ENCODE data around the gene ZBTB25.
A peak's percentile ranks its signal among the peaks of the same experiment; 100 is the strongest.

Gene ZBTB25

GRCh38 chr14:64463195-64463594 lies 40.4 kb downstream of the ZBTB25 start:
- no peak overlapping the region for H2AFZ ChIP-seq (ENCODE audit: low read length, unreplicated experiment)
- H3K4me3 ChIP-seq (ENCODE audit: low read depth, low read length): no peak overlapping the region
- H3K79me2 ChIP-seq (ENCODE audit: control insufficient read depth, insufficient read depth, low read length, unreplicated experiment): no peaks in the 10 kb centered on the region
- peaks cover 11% of the 10 kb centered on the region; the same call in 1 of the 2 replicates for H3K36me3 ChIP-seq (ENCODE audit: insufficient read depth, low read length)
- H3K4me1 ChIP-seq (ENCODE audit: control insufficient read depth, insufficient read depth, low read length, unreplicated experiment): peaks cover 6% of the 10 kb centered on the region
- no peaks in the 10 kb centered on the region for H3K27me3 ChIP-seq (ENCODE audit: insufficient read depth, low read length)
- H3K27ac ChIP-seq (ENCODE audit: low read depth, low read length): no peak overlapping the region

- Histone ChIP-seq H2AFZ (ENCODE audit: low read length, unreplicated experiment) (no peak overlapping the region), H3K27ac (ENCODE audit: low read depth, low read length) (no peak overlapping the region), H3K79me2 (ENCODE audit: control insufficient read depth, insufficient read depth, low read length, unreplicated experiment) (no peaks in the 10 kb centered on the region), H3K27me3 (ENCODE audit: insufficient read depth, low read length) (no peaks in the 10 kb centered on the region), H3K4me1 (ENCODE audit: control insufficient read depth, insufficient read depth, low read length, unreplicated experiment) (peaks cover 5% of the 10 kb centered on the region), H3K36me3 (ENCODE audit: insufficient read depth, low read length) (peaks cover 13% of the 10 kb centered on the region; the same call in 1 of the 2 replicates), H3K4me3 (ENCODE audit: low read depth, low read length) (no peak overlapping the region)
These were observed 42.4 kb downstream of the ZBTB25 start for GRCh38 chr14:64461221-64461620.

- no peaks in the 10 kb centered on the region for H3K4me1 ChIP-seq (ENCODE audit: control insufficient read depth, insufficient read depth, low read length, unreplicated experiment)
- H3K36me3 ChIP-seq (ENCODE audit: insufficient read depth, low read length): peaks cover 13% of the 10 kb centered on the region; the same call in 1 of the 2 replicates
- no peak overlapping the region for H3K27ac ChIP-seq (ENCODE audit: low read depth, low read length)
- H3K4me3 ChIP-seq (ENCODE audit: low read depth, low read length): no peak overlapping the region
- H2AFZ ChIP-seq (ENCODE audit: low read length, unreplicated experiment): no peak overlapping the region
- H3K27me3 ChIP-seq (ENCODE audit: insufficient read depth, low read length): no peaks in the 10 kb centered on the region
- H3K79me2 ChIP-seq (ENCODE audit: control insufficient read depth, insufficient read depth, low read length, unreplicated experiment): no peaks in the 10 kb centered on the region
These were observed 44.1 kb downstream of the ZBTB25 start for GRCh38 chr14:64459405-64460136.

- Histone ChIP-seq H2AFZ (ENCODE audit: low read length, unreplicated experiment) (no peak overlapping the region), H3K27ac (ENCODE audit: low read depth, low read length) (no peak overlapping the region), H3K36me3 (ENCODE audit: insufficient read depth, low read length) (peaks cover 32% of the 10 kb centered on the region), H3K4me3 (ENCODE audit: low read depth, low read length) (no peak overlapping the region), H3K27me3 (ENCODE audit: insufficient read depth, low read length) (no peaks in the 10 kb centered on the region), H3K79me2 (ENCODE audit: control insufficient read depth, insufficient read depth, low read length, unreplicated experiment) (no peaks in the 10 kb centered on the region), H3K4me1 (ENCODE audit: control insufficient read depth, insufficient read depth, low read length, unreplicated experiment) (no peaks in the 10 kb centered on the region)
These were observed 49.0 kb downstream of the ZBTB25 start for GRCh38 chr14:64454671-64455070.

GRCh38 chr14:64450255-64450654 lies 53.4 kb downstream of the ZBTB25 start:
- peaks cover 6% of the 10 kb centered on the region for H3K4me1 ChIP-seq (ENCODE audit: control insufficient read depth, insufficient read depth, low read length, unreplicated experiment)
- H3K36me3 ChIP-seq (ENCODE audit: insufficient read depth, low read length): peaks cover 20% of the 10 kb centered on the region

GRCh38 chr14:64447876-64448670 lies 55.6 kb downstream of the ZBTB25 start:
- Histone ChIP-seq H2AFZ (ENCODE audit: low read length, unreplicated experiment) (no peak overlapping the region), H3K27me3 (ENCODE audit: insufficient read depth, low read length) (no peaks in the 10 kb centered on the region), H3K27ac (ENCODE audit: low read depth, low read length) (no peak overlapping the region), H3K36me3 (ENCODE audit: insufficient read depth, low read length) (peaks cover 16% of the 10 kb centered on the region), H3K79me2 (ENCODE audit: control insufficient read depth, insufficient read depth, low read length, unreplicated experiment) (no peaks in the 10 kb centered on the region), H3K4me1 (ENCODE audit: control insufficient read depth, insufficient read depth, low read length, unreplicated experiment) (peaks cover 14% of the 10 kb centered on the region), H3K4me3 (ENCODE audit: low read depth, low read length) (no peak overlapping the region)

More at GRCh38 chr14:64450255-64450654, 53.4 kb downstream of the ZBTB25 start:
- Histone ChIP-seq H2AFZ (ENCODE audit: low read length, unreplicated experiment) (no peak overlapping the region), H3K27ac (ENCODE audit: low read depth, low read length) (no peak overlapping the region), H3K27me3 (ENCODE audit: insufficient read depth, low read length) (no peaks in the 10 kb centered on the region), H3K79me2 (ENCODE audit: control insufficient read depth, insufficient read depth, low read length, unreplicated experiment) (no peaks in the 10 kb centered on the region), H3K4me3 (ENCODE audit: low read depth, low read length) (no peak overlapping the region)

- Histone ChIP-seq H3K36me3 (ENCODE audit: insufficient read depth, low read length) (peaks cover 20% of the 10 kb centered on the region; the same call in 1 of the 2 replicates), H3K27ac (ENCODE audit: low read depth, low read length) (peak overlapping the region; percentile 94), H2AFZ (ENCODE audit: low read length, unreplicated experiment) (no peak overlapping the region)
These were observed 58.4 kb downstream of the ZBTB25 start for GRCh38 chr14:64444984-64445845.

GRCh38 chr14:64444140-64444539 lies 59.5 kb downstream of the ZBTB25 start:
- Histone ChIP-seq H3K27ac (ENCODE audit: low read depth, low read length) (0 out of 2 replicates have a peak overlapping the region, but pooled peaks have one; percentile 94), H3K27me3 (ENCODE audit: insufficient read depth, low read length) (no peaks in the 10 kb centered on the region), H3K4me3 (ENCODE audit: low read depth, low read length) (no peak overlapping the region), H3K4me1 (ENCODE audit: control insufficient read depth, insufficient read depth, low read length, unreplicated experiment) (peaks cover 28% of the 10 kb centered on the region), H3K36me3 (ENCODE audit: insufficient read depth, low read length) (peaks cover 26% of the 10 kb centered on the region), H2AFZ (ENCODE audit: low read length, unreplicated experiment) (no peak overlapping the region), H3K79me2 (ENCODE audit: control insufficient read depth, insufficient read depth, low read length, unreplicated experiment) (no peaks in the 10 kb centered on the region)

More at GRCh38 chr14:64444984-64445845, 58.4 kb downstream of the ZBTB25 start:
- Histone ChIP-seq H3K27me3 (ENCODE audit: insufficient read depth, low read length) (no peaks in the 10 kb centered on the region), H3K79me2 (ENCODE audit: control insufficient read depth, insufficient read depth, low read length, unreplicated experiment) (no peaks in the 10 kb centered on the region), H3K4me3 (ENCODE audit: low read depth, low read length) (no peak overlapping the region), H3K4me1 (ENCODE audit: control insufficient read depth, insufficient read depth, low read length, unreplicated experiment) (peaks cover 20% of the 10 kb centered on the region)

GRCh38 chr14:64442300-64442988 lies 61.2 kb downstream of the ZBTB25 start:
- Histone ChIP-seq H3K4me1 (ENCODE audit: control insufficient read depth, insufficient read depth, low read length, unreplicated experiment) (peaks cover 44% of the 10 kb centered on the region), H3K4me3 (ENCODE audit: low read depth, low read length) (no peak overlapping the region), H2AFZ (ENCODE audit: low read length, unreplicated experiment) (no peak overlapping the region), H3K79me2 (ENCODE audit: control insufficient read depth, insufficient read depth, low read length, unreplicated experiment) (no peaks in the 10 kb centered on the region), H3K27me3 (ENCODE audit: insufficient read depth, low read length) (no peaks in the 10 kb centered on the region), H3K36me3 (ENCODE audit: insufficient read depth, low read length) (peaks cover 31% of the 10 kb centered on the region), H3K27ac (ENCODE audit: low read depth, low read length) (no peak overlapping the region)

GRCh38 chr14:64440494-64440893 lies 63.1 kb downstream of the ZBTB25 start:
- no peaks in the 10 kb centered on the region for H3K27me3 ChIP-seq (ENCODE audit: insufficient read depth, low read length)
- peaks cover 44% of the 10 kb centered on the region for H3K36me3 ChIP-seq (ENCODE audit: insufficient read depth, low read length)
- H3K4me1 ChIP-seq (ENCODE audit: control insufficient read depth, insufficient read depth, low read length, unreplicated experiment): peaks cover 51% of the 10 kb centered on the region
- H3K4me3 ChIP-seq (ENCODE audit: low read depth, low read length): no peak overlapping the region
- no peak overlapping the region for H2AFZ ChIP-seq (ENCODE audit: low read length, unreplicated experiment)
- H3K27ac ChIP-seq (ENCODE audit: low read depth, low read length): peak overlapping the region; percentile 48
- H3K79me2 ChIP-seq (ENCODE audit: control insufficient read depth, insufficient read depth, low read length, unreplicated experiment): no peaks in the 10 kb centered on the region
